HepG2 (cell line): ENCODE data around the gene ERBB4. TPM values are rescaled to one million over a fixed set of nuclear protein-coding genes. Genes with fewer than 3 reads are reported as not detected.

Source experiments
- CHD2 ChIP-seq: IDR thresholded peaks from 2 replicates; pipeline ENCODE4 v1.6.1; 2011; ENCODE audit warnings: low read depth, low read length, improper control_type of control experiment
- KDM1A ChIP-seq: IDR thresholded peaks from 2 replicates; pipeline ENCODE4 v1.6.1; 2016; ENCODE audit warnings: missing compliant biosample characterization
- microRNA-seq: library from miRNA; unstranded; fragments of <30 nt; microRNA quantifications from one replicate; pipeline ENCODE4, GENCODE V29; 2020
- polyA plus RNA-seq, 8 experiments: library from polyadenylated mRNA; depleted of rRNA in 3 of 8; stranded (reverse) in 7 of 8; unstranded in 1 of 8; fragments of >200 nt; fragmentation: Illumina TruSeq in 4 of 8; extraction: Trizol in 4 of 8; gene quantifications; 2 replicates each; pipeline versions ENCODE4 v1.2.1 to v1.2.3, GENCODE V29; 2011 to 2016; ENCODE audit warnings: low read depth in 4 of 8, missing spikeins in 1 of 8, mixed read lengths in 1 of 8; ENCODE audit not compliant: insufficient read depth in 1 of 8
- small RNA-seq, 3 experiments: library from RNA; depleted of rRNA; stranded (forward); fragments of <200 nt; gene quantifications; one replicate each; pipeline ENCODE3, GENCODE V24; 2012; ENCODE audit warnings: low read depth in 2 of 3, low replicate concordance in 1 of 3; ENCODE audit not compliant: insufficient read length in 3 of 3, insufficient read depth in 2 of 3
- total RNA-seq, 5 experiments: library from RNA; depleted of rRNA; stranded (reverse); fragments of >200 nt; fragmentation: Illumina TruSeq; extraction: Trizol; gene quantifications; 2 replicates each; pipeline ENCODE4 v1.2.3, GENCODE V29; 2016; ENCODE audit warnings: low read depth in 1 of 5
- TF ChIP-seq, protein P1 (sequence below): sonication (generic); formaldehyde crosslinking; IDR thresholded peaks from 2 replicates; pipeline ENCODE4 v1.4.0; 2020; ENCODE audit warnings: missing genetic modification reagents

Gene ERBB4
- total and polyA plus RNA-seq, 2 of the 13 experiments (the other 11 are each of a cell fraction or from before 2014, with no cell fraction given), result not detected

DNA sequence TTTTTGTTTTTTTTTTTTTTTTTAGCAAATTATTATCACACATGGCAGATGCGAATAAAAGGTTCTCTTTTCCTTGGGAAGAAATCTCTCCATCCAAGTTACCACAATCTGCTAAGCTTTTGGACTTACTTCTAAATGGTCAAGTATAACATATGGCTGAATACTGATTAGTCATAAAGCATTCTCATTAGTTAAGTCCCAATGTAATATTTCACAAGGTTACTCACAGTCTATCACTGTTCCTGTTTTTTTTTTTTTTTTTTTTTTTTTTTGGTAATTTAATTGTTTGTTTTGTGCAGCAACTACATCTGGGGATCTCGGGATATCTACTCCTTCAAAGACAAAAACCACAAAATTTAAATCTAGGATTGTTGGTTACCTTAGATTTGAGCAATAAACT lies 1210.5 kb downstream of the ERBB4 start (continued):
- TF ChIP-seq, protein P1, sequence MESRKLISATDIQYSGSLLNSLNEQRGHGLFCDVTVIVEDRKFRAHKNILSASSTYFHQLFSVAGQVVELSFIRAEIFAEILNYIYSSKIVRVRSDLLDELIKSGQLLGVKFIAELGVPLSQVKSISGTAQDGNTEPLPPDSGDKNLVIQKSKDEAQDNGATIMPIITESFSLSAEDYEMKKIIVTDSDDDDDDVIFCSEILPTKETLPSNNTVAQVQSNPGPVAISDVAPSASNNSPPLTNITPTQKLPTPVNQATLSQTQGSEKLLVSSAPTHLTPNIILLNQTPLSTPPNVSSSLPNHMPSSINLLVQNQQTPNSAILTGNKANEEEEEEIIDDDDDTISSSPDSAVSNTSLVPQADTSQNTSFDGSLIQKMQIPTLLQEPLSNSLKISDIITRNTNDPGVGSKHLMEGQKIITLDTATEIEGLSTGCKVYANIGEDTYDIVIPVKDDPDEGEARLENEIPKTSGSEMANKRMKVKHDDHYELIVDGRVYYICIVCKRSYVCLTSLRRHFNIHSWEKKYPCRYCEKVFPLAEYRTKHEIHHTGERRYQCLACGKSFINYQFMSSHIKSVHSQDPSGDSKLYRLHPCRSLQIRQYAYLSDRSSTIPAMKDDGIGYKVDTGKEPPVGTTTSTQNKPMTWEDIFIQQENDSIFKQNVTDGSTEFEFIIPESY (CRISPR knock-in tag), result no peak
- no peak for TF ChIP-seq CHD2
- TF ChIP-seq KDM1A (CRISPR knock-in tag), result no peak

Small RNA genes lying within 50 kb of the gene (microRNA-seq; reads per million reads assigned to microRNA genes)
- not detected for gene MIR548F2

Small RNA genes lying within 50 kb of the gene (small RNA-seq; reads per million reads assigned to genes)
- gene MIR548F2, result 0 reads per million in 3 experiments
- gene RNA5SP119, result 0 reads per million in 3 experiments
